Right atrium auricular region (tissue), 2 donors: ENCODE measurements around the gene BOC. TPM values are rescaled to one million over a fixed set of nuclear protein-coding genes. Genes with fewer than 3 reads are reported as not detected.

Source experiments
- DNase-seq: peaks from one replicate; pipeline ENCODE4 v3.0.0-alpha.2; 2019; ENCODE audit warnings: low spot score
- H3K27ac ChIP-seq, 2 donors: fragments of 200-600 bp; sonication (generic); 1 replicate in 1 of 2; 2 replicates in 1 of 2; pipeline ENCODE4 v1.5.1; 2016 to 2019
- H3K27me3 ChIP-seq, 2 donors: fragments of 200-600 bp; sonication (generic); one replicate each; pipeline versions ENCODE4 v1.5.1 to v1.6.0; 2017 to 2019
- H3K36me3 ChIP-seq: fragments of 200-600 bp; sonication (generic); one replicate; pipeline ENCODE4 v1.5.1; 2016
- H3K4me1 ChIP-seq, 2 donors: fragments of 200-600 bp; sonication (generic); one replicate each; pipeline versions ENCODE4 v1.5.1 to v1.6.0; 2017 to 2019
- H3K4me3 ChIP-seq, 2 donors: fragments of 200-600 bp; sonication (generic); 1 replicate in 1 of 2; 2 replicates in 1 of 2; pipeline ENCODE4 v1.5.1; 2017 to 2019; ENCODE audit warnings: mild to moderate bottlenecking in 1 of 2, moderate library complexity in 1 of 2
- H3K9me3 ChIP-seq, 2 donors: fragments of 200-600 bp; sonication (generic); one replicate each; pipeline ENCODE4 v1.5.1; 2019
- CTCF ChIP-seq, 2 donors: fragments of 200-600 bp; sonication (generic); IDR thresholded peaks; one replicate each; pipeline ENCODE4 v1.5.1; 2019; ENCODE audit warnings: antibody characterized with exemption in 2 of 2
- total RNA-seq, 2 donors: library from RNA; depleted of rRNA; stranded (reverse); fragments of >200 nt; gene quantifications; one replicate each; pipeline ENCODE4 v1.1.0, GENCODE V29; 2016

Gene BOC
- total RNA-seq, 2 donors from 2014 or later, result 10.6 to 15.4 TPM

- H3K9me3 ChIP-seq, result no peaks in the 10 kb centered on the region
- H3K4me3 ChIP-seq, result no peak overlapping the region
- DNase-seq, result no peak
- H3K27me3 ChIP-seq, result no peaks in the 10 kb centered on the region
- no peaks in the 10 kb centered on the region for H3K36me3 ChIP-seq
- peaks cover 0 to 10% of the 10 kb centered on the region in 2 donors for H3K4me1 ChIP-seq
- no peak overlapping the region for H3K27ac ChIP-seq
- TF ChIP-seq CTCF (IDR thresholded peaks at IDR 0.05), result no peak
Measured at GRCh38 chr3:113216393-113216792, 5.0 kb downstream of the BOC start.

DNA sequence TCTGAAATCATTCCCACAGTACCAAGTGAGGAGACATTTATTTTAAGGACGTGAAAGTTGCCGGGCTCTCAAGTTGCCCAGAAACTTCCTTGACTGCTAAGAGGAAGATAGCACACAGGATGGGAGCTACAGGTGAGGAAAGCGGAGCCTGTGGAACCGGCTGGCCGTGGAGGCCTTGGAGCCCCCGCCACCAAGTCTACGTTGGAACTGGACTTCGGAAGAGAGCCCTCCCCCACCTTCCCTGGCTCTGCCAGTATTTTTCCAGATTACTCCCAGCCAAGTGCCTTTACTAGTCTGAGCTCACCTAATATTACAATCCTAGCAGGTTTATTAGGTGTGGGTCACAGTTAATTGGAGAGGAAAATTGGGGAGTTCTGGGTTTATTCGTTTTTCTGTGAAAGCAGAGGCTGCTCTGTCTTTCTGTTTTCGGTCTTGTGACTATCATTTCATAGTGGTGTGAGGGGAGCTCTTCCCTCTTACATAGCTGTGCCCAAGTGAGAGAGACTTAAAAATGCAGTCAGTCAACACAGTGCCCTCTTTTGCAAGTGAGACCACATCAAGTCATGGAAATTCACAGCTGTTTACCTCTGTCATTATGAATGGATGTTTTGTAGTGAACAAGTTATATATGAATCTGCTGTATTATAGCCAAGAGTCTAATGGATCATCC is 6.8 kb downstream of the BOC start:
- H3K27me3 ChIP-seq, result no peaks in the 10 kb centered on the region
- TF ChIP-seq CTCF (IDR thresholded peaks at IDR 0.05), result no peak
- no peak for DNase-seq
- H3K27ac ChIP-seq, result no peak overlapping the region
- no peak overlapping the region for H3K4me3 ChIP-seq
- H3K4me1 ChIP-seq, result peaks cover 0 to 3% of the 10 kb centered on the region in 2 donors
- no peaks in the 10 kb centered on the region for H3K9me3 ChIP-seq
- H3K36me3 ChIP-seq, result no peaks in the 10 kb centered on the region

- DNase-seq, result no peak
- no peaks in the 10 kb centered on the region for H3K9me3 ChIP-seq
- H3K36me3 ChIP-seq, result no peaks in the 10 kb centered on the region
- H3K27me3 ChIP-seq, result no peaks in the 10 kb centered on the region
- no peak overlapping the region for H3K27ac ChIP-seq
- H3K4me1 ChIP-seq, result peaks cover 0 to 3% of the 10 kb centered on the region in 2 donors
- no peak for TF ChIP-seq CTCF (IDR thresholded peaks at IDR 0.05)
- no peak overlapping the region for H3K4me3 ChIP-seq
Measured at GRCh38 chr3:113218681-113219045, 7.3 kb downstream of the BOC start.

- Histone ChIP-seq H3K4me1 (peaks cover 0 to 3% of the 10 kb centered on the region in 2 donors), H3K9me3 (no peaks in the 10 kb centered on the region), H3K27me3 (no peaks in the 10 kb centered on the region), H3K27ac (no peak overlapping the region), H3K4me3 (no peak overlapping the region), H3K36me3 (no peaks in the 10 kb centered on the region)
- DNase-seq, result no peak
- TF ChIP-seq CTCF (IDR thresholded peaks at IDR 0.05), result no peak
Measured at GRCh38 chr3:113219605-113220300, 8.4 kb downstream of the BOC start.

GRCh38 chr3:113220721-113221120 is 9.4 kb downstream of the BOC start:
- DNase-seq, result no peak
- TF ChIP-seq CTCF (IDR thresholded peaks at IDR 0.05), result no peak
- no peak overlapping the region for H3K4me3 ChIP-seq
- H3K4me1 ChIP-seq, result peaks cover 0 to 3% of the 10 kb centered on the region in 2 donors
- H3K9me3 ChIP-seq, result no peaks in the 10 kb centered on the region
- no peak overlapping the region for H3K27ac ChIP-seq
- no peaks in the 10 kb centered on the region for H3K36me3 ChIP-seq
- no peaks in the 10 kb centered on the region for H3K27me3 ChIP-seq
